Smooth muscle cell (in vitro differentiated cells): ENCODE data around the gene TAF1L. TPM values are rescaled to one million over a fixed set of nuclear protein-coding genes. Genes with fewer than 3 reads are reported as not detected.
"Not testable (repeated sequence)": the region's sequence is repeated elsewhere in the genome, so short reads cannot be mapped to it uniquely, and the experiment has no call there.

Source experiments
- DNase-seq: peaks from one replicate; lab custom pipeline; 2025; ENCODE audit not compliant: unreplicated experiment; lab: John Stamatoyannopoulos, UW
- H2AFZ ChIP-seq: fragments of 200-600 bp; sonication (generic); 2 replicates; pipeline ENCODE4 v1.6.0; 2016; ENCODE audit warnings: antibody characterized with exemption, low read depth, mild to moderate bottlenecking
- H3F3A ChIP-seq: fragments of 200-600 bp; sonication (generic); 2 replicates; pipeline ENCODE4 v1.6.0; 2017; ENCODE audit warnings: antibody characterized with exemption, low read depth
- H3K27ac ChIP-seq: fragments of 200-600 bp; sonication (generic); 2 replicates; pipeline ENCODE4 v1.5.1; 2016; ENCODE audit warnings: low read depth, mild to moderate bottlenecking
- H3K27me3 ChIP-seq: fragments of 200-600 bp; sonication (generic); 2 replicates; pipeline ENCODE4 v1.6.1; 2016; ENCODE audit warnings: low read depth, mild to moderate bottlenecking
- H3K36me3 ChIP-seq: fragments of 200-600 bp; sonication (generic); 2 replicates; pipeline ENCODE4 v1.5.1; 2016; ENCODE audit warnings: low read depth
- H3K4me1 ChIP-seq: fragments of 200-600 bp; sonication (generic); 2 replicates; pipeline ENCODE4 v1.5.1; 2016; ENCODE audit warnings: low read depth
- H3K4me2 ChIP-seq: fragments of 200-600 bp; sonication (generic); 2 replicates; pipeline ENCODE4 v1.6.0; 2016; ENCODE audit warnings: mild to moderate bottlenecking
- H3K4me3 ChIP-seq: fragments of 200-600 bp; sonication (generic); 2 replicates; pipeline ENCODE4 v1.5.1; 2016; ENCODE audit warnings: mild to moderate bottlenecking
- H3K79me2 ChIP-seq: fragments of 200-600 bp; sonication (generic); 2 replicates; pipeline ENCODE4 v1.6.0; 2016; ENCODE audit warnings: low read depth, mild to moderate bottlenecking
- H3K9ac ChIP-seq: fragments of 200-600 bp; sonication (generic); 2 replicates; pipeline ENCODE4 v1.6.0; 2016; ENCODE audit warnings: low read depth
- H3K9me3 ChIP-seq: fragments of 200-600 bp; sonication (generic); replicated peaks from 2 replicates; pipeline ENCODE4 v1.5.1; 2016; ENCODE audit warnings: low read depth
- H4K20me1 ChIP-seq: fragments of 200-600 bp; sonication (generic); 2 replicates; pipeline ENCODE4 v1.6.0; 2016; ENCODE audit warnings: low read depth
- WGBS: methylation state at CpG from one replicate; pipeline ENCODE4 v1.1.7; 2016; ENCODE audit warnings: low lambda C conversion rate; 5-methylcytosine and 5-hydroxymethylcytosine counted together
- polyA plus RNA-seq: library from polyadenylated mRNA; unstranded; fragments of >200 nt; fragmentation: Nextera tagmentation; extraction: Ambion mirVana; gene quantifications from 2 replicates; pipeline ENCODE4 v1.2.1, GENCODE V29; 2016
- total RNA-seq: library from RNA; depleted of rRNA; stranded (reverse); fragments of >200 nt; gene quantifications from 2 replicates; pipeline ENCODE4 v1.2.3, GENCODE V29; 2014
- TF ChIP-seq, protein P1 (sequence below): fragments of 200-600 bp; sonication (generic); IDR thresholded peaks from 2 replicates; pipeline ENCODE4 v1.5.1; 2017; ENCODE audit warnings: borderline replicate concordance, mild to moderate bottlenecking, antibody characterized with exemption; ENCODE audit not compliant: insufficient read depth, poor library complexity, severe bottlenecking

TAF1L gene
- total and polyA plus RNA-seq, 2 experiments from 2014 or later: 0.02 TPM; not detected in 1

DNA sequence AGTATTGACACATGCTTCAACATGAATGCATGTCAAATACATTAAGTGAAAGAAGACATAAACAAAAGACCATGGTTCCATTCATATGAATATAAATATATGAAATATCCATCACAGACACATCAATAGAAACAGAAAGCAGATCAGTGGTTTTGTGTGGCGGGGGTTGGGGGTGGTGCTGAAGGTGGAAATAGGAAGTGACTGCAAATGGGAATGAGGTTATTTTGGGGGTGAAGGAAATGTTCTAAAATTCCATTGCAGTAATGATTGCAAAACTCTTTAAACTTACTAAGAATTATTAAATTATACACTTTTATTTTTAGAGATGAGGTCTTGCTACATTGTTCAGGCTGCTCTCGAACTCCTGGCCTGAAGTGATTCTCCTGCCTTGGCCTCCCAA, 28.7 kb downstream of the TAF1L start:
- H3K4me3 ChIP-seq: no peak overlapping the region
- no peaks in the 10 kb centered on the region for H3F3A ChIP-seq
- H4K20me1 ChIP-seq: no peaks in the 10 kb centered on the region
- no peaks in the 10 kb centered on the region for H3K4me1 ChIP-seq
- H3K9ac ChIP-seq: no peak overlapping the region
- WGBS: 81% methylated on average over 2 of the region's 2 CpGs
- TF ChIP-seq, protein P1, sequence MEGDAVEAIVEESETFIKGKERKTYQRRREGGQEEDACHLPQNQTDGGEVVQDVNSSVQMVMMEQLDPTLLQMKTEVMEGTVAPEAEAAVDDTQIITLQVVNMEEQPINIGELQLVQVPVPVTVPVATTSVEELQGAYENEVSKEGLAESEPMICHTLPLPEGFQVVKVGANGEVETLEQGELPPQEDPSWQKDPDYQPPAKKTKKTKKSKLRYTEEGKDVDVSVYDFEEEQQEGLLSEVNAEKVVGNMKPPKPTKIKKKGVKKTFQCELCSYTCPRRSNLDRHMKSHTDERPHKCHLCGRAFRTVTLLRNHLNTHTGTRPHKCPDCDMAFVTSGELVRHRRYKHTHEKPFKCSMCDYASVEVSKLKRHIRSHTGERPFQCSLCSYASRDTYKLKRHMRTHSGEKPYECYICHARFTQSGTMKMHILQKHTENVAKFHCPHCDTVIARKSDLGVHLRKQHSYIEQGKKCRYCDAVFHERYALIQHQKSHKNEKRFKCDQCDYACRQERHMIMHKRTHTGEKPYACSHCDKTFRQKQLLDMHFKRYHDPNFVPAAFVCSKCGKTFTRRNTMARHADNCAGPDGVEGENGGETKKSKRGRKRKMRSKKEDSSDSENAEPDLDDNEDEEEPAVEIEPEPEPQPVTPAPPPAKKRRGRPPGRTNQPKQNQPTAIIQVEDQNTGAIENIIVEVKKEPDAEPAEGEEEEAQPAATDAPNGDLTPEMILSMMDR: no peak
- no peak for DNase-seq
- no peak overlapping the region for H3K4me2 ChIP-seq
- no peaks in the 10 kb centered on the region for H3K79me2 ChIP-seq
- H3K27ac ChIP-seq: no peak overlapping the region
- H2AFZ ChIP-seq: no peak overlapping the region
- no peaks in the 10 kb centered on the region for H3K9me3 ChIP-seq
- no peaks in the 10 kb centered on the region for H3K36me3 ChIP-seq
- peaks cover under 1% of the 10 kb centered on the region for H3K27me3 ChIP-seq

DNA sequence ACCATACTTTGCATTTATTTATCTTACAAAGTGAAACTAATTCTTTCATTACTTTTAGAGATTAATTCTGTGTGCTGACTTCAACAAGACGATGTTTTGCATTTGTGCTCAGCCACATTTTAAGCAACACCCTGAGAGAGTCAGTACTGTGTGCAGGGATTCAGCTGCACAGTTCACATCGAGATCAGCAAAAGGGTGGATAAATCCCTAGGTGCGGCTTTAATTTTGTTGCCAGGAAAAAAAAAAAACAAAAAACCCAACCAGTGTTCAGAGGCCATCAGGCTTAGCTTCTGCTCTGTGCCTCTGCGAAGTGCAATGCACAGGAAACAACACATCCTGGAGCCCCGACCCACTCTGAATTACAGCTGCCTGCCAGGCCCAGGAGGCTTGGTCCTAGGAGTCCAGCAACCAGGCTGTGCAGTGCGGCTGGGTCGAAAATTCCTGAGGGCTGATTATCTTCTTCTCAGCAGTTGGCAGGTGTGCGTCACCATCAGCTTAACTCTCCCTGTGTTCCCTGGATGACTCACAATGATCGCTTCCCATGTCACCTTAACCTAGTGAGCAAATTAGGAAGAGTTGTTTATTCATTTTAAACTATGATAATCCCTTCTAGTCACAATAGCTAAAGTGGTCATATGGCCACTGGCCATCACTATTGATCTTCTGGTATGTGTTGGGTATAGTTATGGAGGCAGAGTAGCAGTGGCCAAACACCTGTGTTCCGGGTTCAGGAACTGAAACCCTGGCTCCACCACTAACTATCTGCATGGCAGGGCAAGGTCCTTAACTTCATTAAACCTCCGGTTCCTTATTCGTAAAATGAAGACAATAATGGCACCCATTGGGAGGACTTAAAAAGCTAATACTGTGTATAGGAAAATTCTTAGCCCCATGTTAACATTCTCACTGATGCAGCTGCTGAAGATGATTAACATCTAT, 31.3 kb downstream of the TAF1L start:
- H3K27ac ChIP-seq: no peak overlapping the region
- no peaks in the 10 kb centered on the region for H3K36me3 ChIP-seq
- TF ChIP-seq, protein P1: no peak
- DNase-seq: no peak
- H4K20me1 ChIP-seq: no peaks in the 10 kb centered on the region
- no peaks in the 10 kb centered on the region for H3K9me3 ChIP-seq
- H3K4me2 ChIP-seq: no peak overlapping the region
- peaks cover 8% of the 10 kb centered on the region for H3K27me3 ChIP-seq
- 81% methylated on average over 12 of the region's 12 CpGs for WGBS
- H3F3A ChIP-seq: no peaks in the 10 kb centered on the region
- no peak overlapping the region for H3K4me3 ChIP-seq
- no peak overlapping the region for H2AFZ ChIP-seq
- no peak overlapping the region for H3K9ac ChIP-seq
- no peaks in the 10 kb centered on the region for H3K4me1 ChIP-seq
- no peaks in the 10 kb centered on the region for H3K79me2 ChIP-seq

DNA sequence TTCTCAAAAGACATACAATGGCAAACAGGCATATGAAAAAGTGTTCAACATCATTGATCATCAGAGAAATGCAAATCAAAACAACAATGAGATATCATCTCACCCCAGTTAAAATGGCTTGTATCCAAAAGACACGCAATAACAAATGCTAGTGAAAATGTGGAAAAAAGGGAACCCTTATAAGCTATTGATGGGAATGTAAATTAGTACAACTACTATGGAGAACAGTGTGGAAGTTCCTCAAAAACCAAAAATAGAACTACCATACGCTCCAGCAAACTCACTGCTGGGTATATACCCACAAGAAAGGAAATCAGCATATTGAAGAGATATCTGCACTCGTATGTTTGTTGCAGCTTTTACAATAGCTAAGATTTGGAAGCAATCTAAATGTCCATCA, 36.4 kb downstream of the TAF1L start:
- not testable (repeated sequence) for H3K79me2 ChIP-seq, H3F3A ChIP-seq, H3K4me2 ChIP-seq, H3K9me3 ChIP-seq, H3K36me3 ChIP-seq, H3K4me1 ChIP-seq, H2AFZ ChIP-seq, H3K4me3 ChIP-seq, H3K9ac ChIP-seq, H4K20me1 ChIP-seq, H3K27ac ChIP-seq, DNase-seq, H3K27me3 ChIP-seq
- WGBS: 93% methylated on average over 3 of the region's 3 CpGs

DNA sequence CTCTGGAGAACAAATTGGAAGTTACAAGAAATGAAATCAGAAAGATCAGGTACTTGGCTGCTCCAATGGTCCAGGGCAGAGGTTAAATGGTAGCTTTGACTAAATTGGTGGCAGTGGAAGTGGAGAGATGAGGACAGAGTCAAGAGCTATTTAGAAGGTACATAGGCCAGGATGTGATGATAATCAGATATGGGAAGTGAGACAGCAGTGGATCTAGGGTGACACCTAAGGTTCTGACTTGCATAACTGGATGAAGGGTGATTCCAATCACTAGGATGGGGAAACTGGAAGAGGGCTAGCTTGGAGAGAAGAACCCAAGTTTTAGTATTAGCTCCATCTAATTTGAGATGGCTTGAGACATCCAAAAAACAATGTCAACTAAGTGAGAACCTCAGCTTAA, 38.5 kb downstream of the TAF1L start:
- no peaks in the 10 kb centered on the region for H3K79me2 ChIP-seq
- H3K27me3 ChIP-seq: peaks cover 8% of the 10 kb centered on the region
- no peak overlapping the region for H3K4me2 ChIP-seq
- no peak overlapping the region for H3K9ac ChIP-seq
- no peaks in the 10 kb centered on the region for H3F3A ChIP-seq
- H3K9me3 ChIP-seq: no peaks in the 10 kb centered on the region
- H3K4me1 ChIP-seq: no peaks in the 10 kb centered on the region
- H2AFZ ChIP-seq: no peak overlapping the region
- DNase-seq: no peak
- no peaks in the 10 kb centered on the region for H3K36me3 ChIP-seq
- H3K27ac ChIP-seq: no peak overlapping the region
- no peaks in the 10 kb centered on the region for H4K20me1 ChIP-seq
- TF ChIP-seq, protein P1: no peak
- H3K4me3 ChIP-seq: no peak overlapping the region
